ENCODE results near the gene CROCC2.

CROCC2 gene

DNA sequence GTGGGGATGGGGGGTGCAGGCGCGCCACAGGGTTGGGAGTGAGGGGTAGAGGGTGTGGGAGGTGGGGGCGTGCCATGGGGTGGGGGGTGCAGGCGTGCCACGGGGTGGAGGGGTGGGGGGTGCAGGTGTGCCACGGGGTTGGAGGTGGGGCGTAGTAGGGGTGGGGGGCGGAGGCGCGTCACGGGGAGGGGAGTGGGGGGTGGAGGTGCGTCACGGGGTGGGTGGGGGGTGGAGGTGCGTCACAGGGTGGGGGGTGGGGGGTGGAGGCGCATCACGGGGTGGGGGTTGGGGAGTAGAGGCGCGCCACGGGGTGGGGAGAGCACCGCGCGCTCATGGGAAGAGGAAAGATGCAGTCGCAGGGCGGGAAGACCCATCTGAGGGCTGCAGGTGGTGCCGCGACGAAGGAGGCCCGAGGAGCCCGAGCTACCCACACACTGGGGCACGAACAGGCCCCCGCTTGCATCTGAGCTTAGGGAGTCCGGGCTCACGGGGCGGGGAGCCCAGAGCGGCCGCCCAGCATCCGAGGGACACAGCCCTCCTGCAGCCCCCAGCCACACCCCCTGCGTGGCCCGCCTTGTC lies 129.8 kb downstream of the CROCC2 start:
- Histone ChIP-seq H3K9ac (ENCODE audit: low read depth, low read length) (no peak overlapping the region), H3K4me3 (ENCODE audit: low read depth in 1 of 2, low read length in 2 of 2) (no peak overlapping the region), H3K27me3 (ENCODE audit: insufficient read depth, low read length, poor library complexity) (no peaks in the 10 kb centered on the region), H3K36me3 (ENCODE audit: insufficient read depth, low read length) (no peaks in the 10 kb centered on the region), H3K4me2 (ENCODE audit: insufficient read depth, low read length) (no peak overlapping the region), H3K9me3 (ENCODE audit: insufficient read depth, low read length, severe bottlenecking) (no peaks in the 10 kb centered on the region), H2AFZ (ENCODE audit: low read depth, low read length) (no peak overlapping the region), H3K4me1 (ENCODE audit: insufficient read depth, low read length) (no peaks in the 10 kb centered on the region), H3K79me2 (ENCODE audit: insufficient read depth, low read length) (no peaks in the 10 kb centered on the region), H4K20me1 (ENCODE audit: insufficient read depth, low read length) (no peaks in the 10 kb centered on the region; the same call in 1 of the 2 replicates), H3K27ac (ENCODE audit: low read length) (no peak overlapping the region)
- ATAC-seq (ENCODE audit: insufficient read depth, low read depth) (no peak), DNase-seq (no peak)
- TF ChIP-seq EZH2 (IDR thresholded peaks at IDR 0.05; ENCODE audit: borderline replicate concordance, low read depth, low read length, severe bottlenecking) (no peak), CTCF (IDR thresholded peaks at IDR 0.05; ENCODE audit: borderline replicate concordance, extremely low read depth, low read length, poor library complexity, severe bottlenecking) (no peak)

DNA sequence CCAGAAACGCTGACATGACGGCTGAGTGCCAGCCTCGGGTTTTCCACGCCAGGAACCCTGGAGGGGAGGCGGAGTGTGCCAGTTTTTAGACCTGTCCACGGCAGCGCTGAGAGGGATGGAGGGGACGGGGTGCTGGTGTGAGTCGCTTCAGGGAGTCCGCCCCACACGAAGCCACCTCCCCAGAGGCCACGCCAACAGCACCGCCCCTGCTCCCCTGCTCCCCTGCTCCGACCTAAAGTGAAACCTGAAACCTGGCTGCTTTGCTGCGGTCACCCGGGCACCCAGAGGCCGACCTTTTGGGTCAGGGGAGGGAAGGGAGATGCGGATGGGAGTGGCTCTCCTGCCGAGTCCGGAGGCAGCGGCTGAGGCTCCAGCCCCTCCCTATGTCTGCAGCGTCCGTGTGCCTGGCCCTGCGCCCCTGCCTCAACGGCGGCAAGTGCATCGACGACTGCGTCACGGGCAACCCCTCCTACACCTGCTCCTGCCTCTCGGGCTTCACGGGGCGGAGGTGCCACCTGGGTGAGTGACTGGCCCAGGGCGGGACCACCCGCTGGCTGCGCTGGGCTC lies 130.3 kb downstream of the CROCC2 start:
- H2AFZ ChIP-seq (ENCODE audit: low read depth, low read length) = no peak overlapping the region
- no peak overlapping the region for H3K27ac ChIP-seq (ENCODE audit: low read length)
- DNase-seq (no peak), ATAC-seq (ENCODE audit: insufficient read depth, low read depth) (no peak)
- no peak overlapping the region for H3K9ac ChIP-seq (ENCODE audit: low read depth, low read length)
- no peaks in the 10 kb centered on the region for H3K4me1 ChIP-seq (ENCODE audit: insufficient read depth, low read length)
- H3K4me3 ChIP-seq (ENCODE audit: low read depth in 1 of 2, low read length in 2 of 2) = no peak overlapping the region
- H3K27me3 ChIP-seq (ENCODE audit: insufficient read depth, low read length, poor library complexity) = no peaks in the 10 kb centered on the region
- no peaks in the 10 kb centered on the region for H3K79me2 ChIP-seq (ENCODE audit: insufficient read depth, low read length)
- no peak overlapping the region for H3K4me2 ChIP-seq (ENCODE audit: insufficient read depth, low read length)
- no peaks in the 10 kb centered on the region for H3K36me3 ChIP-seq (ENCODE audit: insufficient read depth, low read length)
- no peaks in the 10 kb centered on the region for H3K9me3 ChIP-seq (ENCODE audit: insufficient read depth, low read length, severe bottlenecking)
- TF ChIP-seq EZH2 (IDR thresholded peaks at IDR 0.05; ENCODE audit: borderline replicate concordance, low read depth, low read length, severe bottlenecking) = no peak
- TF ChIP-seq CTCF (IDR thresholded peaks at IDR 0.05; ENCODE audit: borderline replicate concordance, extremely low read depth, low read length, poor library complexity, severe bottlenecking) = no peak
- H4K20me1 ChIP-seq (ENCODE audit: insufficient read depth, low read length) = no peaks in the 10 kb centered on the region; the same call in 1 of the 2 replicates

GRCh38 chr2:241036964-241037421 lies 130.9 kb downstream of the CROCC2 start:
- Histone ChIP-seq H3K27me3 (ENCODE audit: insufficient read depth, low read length, poor library complexity) (no peaks in the 10 kb centered on the region), H2AFZ (ENCODE audit: low read depth, low read length) (no peak overlapping the region), H4K20me1 (ENCODE audit: insufficient read depth, low read length) (no peaks in the 10 kb centered on the region; the same call in 1 of the 2 replicates), H3K79me2 (ENCODE audit: insufficient read depth, low read length) (no peaks in the 10 kb centered on the region), H3K4me1 (ENCODE audit: insufficient read depth, low read length) (no peaks in the 10 kb centered on the region), H3K4me3 (ENCODE audit: low read depth in 1 of 2, low read length in 2 of 2) (no peak overlapping the region), H3K27ac (ENCODE audit: low read length) (no peak overlapping the region), H3K9ac (ENCODE audit: low read depth, low read length) (no peak overlapping the region), H3K36me3 (ENCODE audit: insufficient read depth, low read length) (no peaks in the 10 kb centered on the region), H3K4me2 (ENCODE audit: insufficient read depth, low read length) (no peak overlapping the region), H3K9me3 (ENCODE audit: insufficient read depth, low read length, severe bottlenecking) (no peaks in the 10 kb centered on the region)
- DNase-seq = no peak
- ATAC-seq (ENCODE audit: insufficient read depth, low read depth) = no peak
- TF ChIP-seq EZH2 (IDR thresholded peaks at IDR 0.05; ENCODE audit: borderline replicate concordance, low read depth, low read length, severe bottlenecking) = no peak
- TF ChIP-seq CTCF (IDR thresholded peaks at IDR 0.05; ENCODE audit: borderline replicate concordance, extremely low read depth, low read length, poor library complexity, severe bottlenecking) = no peak

Measured in DND-41 (cell line).